SU-DHL-6 (cell line): ENCODE data around the gene HOXC6.

Source experiments
- CTCF ChIP-seq: fragments of 200-600 bp; sonication (generic); IDR thresholded peaks from one replicate; pipeline ENCODE4 v1.5.1; 2017; ENCODE audit warnings: antibody characterized with exemption, mild to moderate bottlenecking, low read length, moderate library complexity; ENCODE audit not compliant: insufficient read depth, poor library complexity, severe bottlenecking
- EZH2phosphoT487 ChIP-seq: fragments of 200-600 bp; sonication (generic), shearing (Covaris generic); conservative IDR thresholded peaks from 2 replicates; pipeline ENCODE4 v1.6.1; 2018; ENCODE audit warnings: mild to moderate bottlenecking, antibody characterized with exemption, low read length, moderate library complexity, mixed read lengths

GRCh38 chr12:54053003-54053750 lies 24.9 kb downstream of the HOXC6 start:
- TF ChIP-seq CTCF (no peak), EZH2phosphoT487 (no peak)
